Tibial nerve (tissue), 4 donors: ENCODE results near the gene RNF123. TPM values are rescaled to one million over a fixed set of nuclear protein-coding genes. Genes with fewer than 3 reads are reported as not detected.

Experiments used
- DNase-seq, 2 donors: peaks; one replicate each; pipeline ENCODE4 v3.0.0-alpha.2; 2019; ENCODE audit warnings: low spot score in 2 of 2
- H3K27ac ChIP-seq, 4 donors: fragments of 200-600 bp; sonication (generic) in 3 of 4; one replicate each; pipeline ENCODE4 v1.5.1; 2017 to 2019; ENCODE audit warnings: mild to moderate bottlenecking in 1 of 4
- H3K27me3 ChIP-seq, 2 donors: fragments of 200-600 bp; sonication (generic) in 1 of 2; one replicate each; pipeline versions ENCODE4 v1.5.1 to v1.6.0; 2017 to 2019
- H3K36me3 ChIP-seq, 3 donors: fragments of 200-600 bp; sonication (generic); one replicate each; pipeline ENCODE4 v1.5.1; 2018 to 2019
- H3K4me1 ChIP-seq, 4 donors: fragments of 200-600 bp; sonication (generic) in 3 of 4; one replicate each; pipeline ENCODE4 v1.5.1; 2017 to 2019
- H3K4me3 ChIP-seq, 4 donors: fragments of 200-600 bp; sonication (generic) in 3 of 4; one replicate each; pipeline ENCODE4 v1.5.1; 2017 to 2019; ENCODE audit warnings: mild to moderate bottlenecking in 1 of 4, moderate library complexity in 1 of 4
- H3K9me3 ChIP-seq, 4 donors: fragments of 200-600 bp; sonication (generic) in 3 of 4; one replicate each; pipeline ENCODE4 v1.5.1; 2017 to 2019
- EP300 ChIP-seq, 2 donors: sonication (generic); formaldehyde crosslinking; IDR thresholded peaks; one replicate each; pipeline ENCODE4 v1.6.1; 2017; ENCODE audit warnings: antibody characterized with exemption in 2 of 2, mild to moderate bottlenecking in 1 of 2
- POLR2A ChIP-seq, 2 donors: fragments of 450-650 bp; IDR thresholded peaks; one replicate each; pipeline ENCODE4 v1.6.1; 2017; ENCODE audit warnings: antibody characterized with exemption in 2 of 2, mild to moderate bottlenecking in 2 of 2, moderate library complexity in 2 of 2
- WGBS, 2 donors: methylation state at CpG; one replicate each; pipeline ENCODE4 v1.1.5; 2018; 5-methylcytosine and 5-hydroxymethylcytosine counted together
- small RNA-seq: library from RNA; depleted of rRNA; stranded (forward); fragments of <200 nt; gene quantifications from one replicate; pipeline ENCODE3, GENCODE V24; 2016
- total RNA-seq, 4 donors: library from RNA; depleted of rRNA; stranded (reverse); fragments of >200 nt; gene quantifications; one replicate each; pipeline ENCODE4 v1.1.0, GENCODE V29; 2016
- TF ChIP-seq, protein P1 (sequence below), 5 experiments: fragments of 200-600 bp in 3 of 5; fragments of 450-650 bp in 2 of 5; sonication (generic) in 3 of 5; IDR thresholded peaks; one replicate each; pipeline ENCODE4 v1.5.1; 2016 to 2019; ENCODE audit warnings: antibody characterized with exemption in 5 of 5, mild to moderate bottlenecking in 3 of 5, moderate library complexity in 2 of 5

The RNF123 gene
- total RNA-seq, 4 donors from 2014 or later, result 32.9 to 64.7 (median 39.1) TPM

DNA sequence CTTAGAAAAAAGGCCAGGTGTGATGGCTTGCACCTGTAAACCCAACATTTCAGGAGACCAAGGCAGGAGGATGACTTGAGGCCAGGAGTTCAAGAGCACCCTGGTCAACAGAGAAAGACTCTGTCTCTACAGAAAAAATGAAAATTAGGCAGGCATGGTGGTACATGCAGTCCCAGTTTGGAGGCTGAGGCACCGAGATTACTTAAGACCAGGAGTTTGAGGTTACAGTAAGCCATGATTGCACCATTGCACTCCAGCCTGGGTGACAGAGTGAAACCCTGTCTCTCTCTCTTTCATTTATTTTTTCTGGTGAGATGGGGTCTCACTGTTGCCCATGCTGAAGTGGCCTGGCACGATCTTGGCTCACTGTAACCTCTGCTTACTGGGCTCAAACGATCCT is 72.3 kb downstream of the RNF123 start:
- H3K27ac ChIP-seq, result no peak overlapping the region
- TF ChIP-seq, protein P1, sequence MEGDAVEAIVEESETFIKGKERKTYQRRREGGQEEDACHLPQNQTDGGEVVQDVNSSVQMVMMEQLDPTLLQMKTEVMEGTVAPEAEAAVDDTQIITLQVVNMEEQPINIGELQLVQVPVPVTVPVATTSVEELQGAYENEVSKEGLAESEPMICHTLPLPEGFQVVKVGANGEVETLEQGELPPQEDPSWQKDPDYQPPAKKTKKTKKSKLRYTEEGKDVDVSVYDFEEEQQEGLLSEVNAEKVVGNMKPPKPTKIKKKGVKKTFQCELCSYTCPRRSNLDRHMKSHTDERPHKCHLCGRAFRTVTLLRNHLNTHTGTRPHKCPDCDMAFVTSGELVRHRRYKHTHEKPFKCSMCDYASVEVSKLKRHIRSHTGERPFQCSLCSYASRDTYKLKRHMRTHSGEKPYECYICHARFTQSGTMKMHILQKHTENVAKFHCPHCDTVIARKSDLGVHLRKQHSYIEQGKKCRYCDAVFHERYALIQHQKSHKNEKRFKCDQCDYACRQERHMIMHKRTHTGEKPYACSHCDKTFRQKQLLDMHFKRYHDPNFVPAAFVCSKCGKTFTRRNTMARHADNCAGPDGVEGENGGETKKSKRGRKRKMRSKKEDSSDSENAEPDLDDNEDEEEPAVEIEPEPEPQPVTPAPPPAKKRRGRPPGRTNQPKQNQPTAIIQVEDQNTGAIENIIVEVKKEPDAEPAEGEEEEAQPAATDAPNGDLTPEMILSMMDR (IDR thresholded peaks at IDR 0.05), result no peak
- TF ChIP-seq POLR2A (IDR thresholded peaks at IDR 0.05) (no peak), EP300 (IDR thresholded peaks at IDR 0.05) (no peak)
- peaks cover 0 to 15% (median 0%) of the 10 kb centered on the region in 3 donors for H3K36me3 ChIP-seq
- 91 to 97% methylated on average over 3 of the region's 3 CpGs for WGBS, 2 donors
- no peaks in the 10 kb centered on the region for H3K27me3 ChIP-seq
- H3K4me1 ChIP-seq, result peaks cover 0 to 32% (median 0%) of the 10 kb centered on the region in 4 donors
- no peaks in the 10 kb centered on the region for H3K9me3 ChIP-seq
- H3K4me3 ChIP-seq, result no peak overlapping the region
- no peak for DNase-seq

- TF ChIP-seq EP300 (IDR thresholded peaks at IDR 0.05) (no peak), POLR2A (IDR thresholded peaks at IDR 0.05) (no peak)
- TF ChIP-seq, protein P1 (IDR thresholded peaks at IDR 0.05), result no peak
- 95 to 98% methylated on average over 4 of the region's 4 CpGs for WGBS, 2 donors
- H3K27ac ChIP-seq, result no peak overlapping the region
Observed at GRCh38 chr3:49763981-49764380, 74.6 kb downstream of the RNF123 start.

GRCh38 chr3:49769286-49769915 is 80.0 kb downstream of the RNF123 start:
- no peak for TF ChIP-seq POLR2A (IDR thresholded peaks at IDR 0.05)
- H3K4me3 ChIP-seq, result no peak overlapping the region
- H3K4me1 ChIP-seq, result peaks cover 0 to 29% (median 5%) of the 10 kb centered on the region in 4 donors
- H3K36me3 ChIP-seq, result peaks cover 0 to 10% (median 0%) of the 10 kb centered on the region in 3 donors
- DNase-seq, result no peak
- no peaks in the 10 kb centered on the region for H3K27me3 ChIP-seq
- 60 to 72% methylated on average over 3 of the region's 3 CpGs for WGBS, 2 donors
- H3K27ac ChIP-seq, result no peak overlapping the region
- H3K9me3 ChIP-seq, result no peaks in the 10 kb centered on the region

More at GRCh38 chr3:49763981-49764380, 74.6 kb downstream of the RNF123 start:
- no peak for DNase-seq
- Histone ChIP-seq H3K36me3 (peaks cover 0 to 15% (median 0%) of the 10 kb centered on the region in 3 donors), H3K4me3 (no peak overlapping the region), H3K4me1 (peaks cover 0 to 11% (median 0%) of the 10 kb centered on the region in 4 donors), H3K27me3 (no peaks in the 10 kb centered on the region), H3K9me3 (no peaks in the 10 kb centered on the region)

DNA sequence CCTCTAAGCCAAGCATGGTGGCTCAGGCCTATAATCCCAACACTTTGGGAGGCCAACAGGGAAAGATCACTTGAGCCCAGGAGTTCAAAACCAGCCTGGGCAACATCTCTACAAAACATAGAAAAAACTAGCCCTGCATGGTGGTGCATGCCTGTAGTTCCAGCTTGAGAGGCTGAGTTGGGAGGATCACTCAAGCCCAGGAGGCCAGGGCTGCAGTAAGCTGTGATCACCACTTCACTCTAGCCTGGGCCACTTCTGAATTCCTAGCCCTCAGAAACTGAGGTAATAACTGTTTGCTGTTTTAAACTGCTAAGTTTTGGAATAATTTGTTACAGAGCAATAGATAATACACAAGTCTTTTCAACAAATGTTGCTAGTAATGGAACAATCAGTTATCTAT is 80.6 kb downstream of the RNF123 start:
- no peak for DNase-seq
- TF ChIP-seq EP300 (IDR thresholded peaks at IDR 0.05), result no peak
- no peak for TF ChIP-seq POLR2A (IDR thresholded peaks at IDR 0.05)
- TF ChIP-seq, protein P1 (IDR thresholded peaks at IDR 0.05), result no peak
- Histone ChIP-seq H3K4me3 (no peak overlapping the region), H3K4me1 (peaks cover 0 to 34% (median 5%) of the 10 kb centered on the region in 4 donors), H3K36me3 (peaks cover 0 to 4% (median 0%) of the 10 kb centered on the region in 3 donors), H3K9me3 (no peaks in the 10 kb centered on the region), H3K27ac (no peak overlapping the region), H3K27me3 (no peaks in the 10 kb centered on the region)

Small RNA genes within 50 kb of the gene (small RNA-seq; reads per million reads assigned to genes)
- gene AMIGO3, result not detected
- not detected for gene COX6CP14

Other genes starting within 250 kb of the RNF123 start
- 100 to 1,000 TPM; 113 to 142 (median 126) TPM for gene DAG1, start 219.3 kb upstream of the RNF123 start, total RNA-seq
- gene BSN, start 135.1 kb upstream of the RNF123 start, total RNA-seq, result 1 to 10 TPM in 2 of 4 donors, under 1 TPM in 2; 0.44 to 1.8 (median 0.92) TPM
- gene APEH, start 15.2 kb upstream of the RNF123 start, total RNA-seq, result 10 to 100 TPM; 64.0 to 77.7 (median 65.8) TPM
- gene MST1, start 83 bp upstream of the RNF123 start, total RNA-seq, result 10 to 100 TPM; 11.7 to 23.7 (median 17.0) TPM
- gene AMIGO3, start 30.1 kb downstream of the RNF123 start, total RNA-seq, result 1 to 10 TPM in 2 of 4 donors, not detected in 2; 2.1 to 4.2 TPM
- gene GMPPB, start 34.4 kb downstream of the RNF123 start, total RNA-seq, result 10 to 100 TPM; 17.3 to 31.4 (median 25.3) TPM
- 10 to 100 TPM; 43.2 to 77.5 (median 50.7) TPM for gene IP6K1, start 97.0 kb downstream of the RNF123 start, total RNA-seq
- gene CDHR4, start 110.3 kb downstream of the RNF123 start, total RNA-seq, result 1 to 10 TPM in 2 of 4 donors, not detected in 2; 1.3 to 1.4 TPM
- gene INKA1, start 113.7 kb downstream of the RNF123 start, total RNA-seq, result 10 to 100 TPM in 1 of 4 donors, 1 to 10 TPM in 2, under 1 TPM in 1; 0.60 to 10.3 (median 8.0) TPM
- 10 to 100 TPM; 47.9 to 68.4 (median 66.9) TPM for gene UBA7, start 124.4 kb downstream of the RNF123 start, total RNA-seq
- 10 to 100 TPM in 1 of 4 donors, 1 to 10 TPM in 3; 1.5 to 12.2 (median 2.8) TPM for gene TRAIP, start 167.0 kb downstream of the RNF123 start, total RNA-seq
- not detected for gene CAMKV, start 180.3 kb downstream of the RNF123 start, total RNA-seq
- gene MST1R, start 214.3 kb downstream of the RNF123 start, total RNA-seq, result 1 to 10 TPM; 1.0 to 2.8 (median 2.3) TPM
- gene MON1A, start 240.3 kb downstream of the RNF123 start, total RNA-seq, result 10 to 100 TPM in 3 of 4 donors, 1 to 10 TPM in 1; 6.9 to 18.8 (median 15.8) TPM